Hematopoietic multipotent progenitor cell treated with erythropoietin and hydrocortisone succinate and interleukin-3 and kit ligand, for 15 days (in vitro differentiated cells): ENCODE results near the gene TRAPPC12.
"Not testable (repeated sequence)": the region's sequence is repeated elsewhere in the genome, so short reads cannot be mapped to it uniquely, and the experiment has no call there.

Experiments
- DNase-seq: peaks from one replicate; pipeline ENCODE4 v3.0.0-alpha.2; 2015; ENCODE audit warnings: low spot score

TRAPPC12 gene

GRCh38 chr2:3513026-3513810 lies 133.7 kb downstream of the TRAPPC12 start:
- no peak for DNase-seq

- DNase-seq, result not testable (repeated sequence)
These were observed 135.9 kb downstream of the TRAPPC12 start for GRCh38 chr2:3515438-3515837.

- no peak for DNase-seq
These were observed 137.3 kb downstream of the TRAPPC12 start for GRCh38 chr2:3516831-3517230.

- no peak for DNase-seq
These were observed 138.5 kb downstream of the TRAPPC12 start for GRCh38 chr2:3517948-3518495.

- DNase-seq, result peak; percentile 70
These were observed 139.2 kb downstream of the TRAPPC12 start for GRCh38 chr2:3518496-3519254.

GRCh38 chr2:3519255-3520205 lies 140.0 kb downstream of the TRAPPC12 start, which contains the start of gene ADI1:
TSS of gene ADI1 (minus strand) at chr2:3519531. CDS start at chr2:3519487, 44 bp downstream.
- DNase-seq, result peak; percentile 46

- no peak for DNase-seq
These were observed 141.1 kb downstream of the TRAPPC12 start for GRCh38 chr2:3520591-3520990.

- DNase-seq, result no peak
These were observed 143.5 kb downstream of the TRAPPC12 start for GRCh38 chr2:3522961-3523421.

GRCh38 chr2:3523551-3524041 lies 144.1 kb downstream of the TRAPPC12 start:
- no peak for DNase-seq

- no peak for DNase-seq
These were observed 147.4 kb downstream of the TRAPPC12 start for GRCh38 chr2:3526871-3527270.

GRCh38 chr2:3527886-3528785 lies 148.6 kb downstream of the TRAPPC12 start:
- DNase-seq, result no peak
